BE2C (cell line): ENCODE data around the gene SLC39A11.

Experiments
- DNase-seq: peaks from one replicate; pipeline ENCODE4 v3.0.0-alpha.2; 2020
- H3K27me3 ChIP-seq: fragments of 250-450 bp; sonication (Bioruptor Pico); 2 replicates; pipeline ENCODE4 v1.5.1; 2020; ENCODE audit warnings: mild to moderate bottlenecking
- H3K36me3 ChIP-seq: fragments of 250-450 bp; sonication (Bioruptor Pico); 2 replicates; pipeline ENCODE4 v1.5.1; 2020; ENCODE audit warnings: mild to moderate bottlenecking
- H3K4me1 ChIP-seq: fragments of 250-450 bp; sonication (Bioruptor Pico); 2 replicates; pipeline ENCODE4 v1.5.1; 2020
- H3K4me3 ChIP-seq: 2 replicates; pipeline ENCODE4 v1.5.1; 2011; ENCODE audit warnings: low read depth, low read length
- H3K9me3 ChIP-seq: fragments of 250-450 bp; sonication (Bioruptor Pico); 2 replicates; pipeline ENCODE4 v1.5.1; 2020
- CTCF ChIP-seq: IDR thresholded peaks from 2 replicates; pipeline ENCODE4 v1.5.1; 2012; ENCODE audit warnings: mild to moderate bottlenecking, low read depth, low read length

The SLC39A11 gene

GRCh38 chr17:72677714-72678390, 414.6 kb downstream of the SLC39A11 start:
- no peaks in the 10 kb centered on the region for H3K36me3 ChIP-seq
- no peak overlapping the region for H3K4me3 ChIP-seq
- no peaks in the 10 kb centered on the region for H3K9me3 ChIP-seq
- no peak for DNase-seq
- H3K27me3 ChIP-seq = no peaks in the 10 kb centered on the region
- H3K4me1 ChIP-seq = peaks cover 2% of the 10 kb centered on the region
- TF ChIP-seq CTCF = no peak

DNA sequence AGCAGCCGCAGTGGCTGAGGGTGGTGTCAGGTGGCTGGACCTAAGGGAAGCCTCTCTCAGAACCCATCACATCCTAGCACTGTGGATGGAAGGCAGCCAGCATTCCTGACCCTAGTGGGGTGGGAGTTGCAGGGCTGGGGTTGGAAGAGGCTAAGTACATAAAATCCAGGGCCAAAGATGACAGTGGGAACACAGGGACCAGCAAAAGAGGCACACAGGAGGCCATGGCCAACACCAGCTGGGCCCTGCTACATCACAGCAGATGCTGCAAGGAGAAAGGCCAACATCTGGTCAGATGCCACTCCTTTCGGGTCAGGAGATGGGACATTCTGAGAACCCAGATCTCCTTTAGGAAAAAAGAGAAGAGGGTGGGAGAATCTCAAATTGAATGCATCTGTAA, 415.4 kb downstream of the SLC39A11 start:
- DNase-seq = no peak
- Histone ChIP-seq H3K36me3 (no peaks in the 10 kb centered on the region), H3K4me1 (no peaks in the 10 kb centered on the region), H3K9me3 (no peaks in the 10 kb centered on the region), H3K4me3 (no peak overlapping the region), H3K27me3 (no peaks in the 10 kb centered on the region)
- no peak for TF ChIP-seq CTCF

- no peak for TF ChIP-seq CTCF
- DNase-seq = no peak
- Histone ChIP-seq H3K27me3 (no peaks in the 10 kb centered on the region), H3K36me3 (no peaks in the 10 kb centered on the region), H3K4me3 (no peak overlapping the region), H3K4me1 (no peaks in the 10 kb centered on the region), H3K9me3 (no peaks in the 10 kb centered on the region)
These were observed 419.8 kb downstream of the SLC39A11 start for GRCh38 chr17:72672729-72673128.

- H3K27me3 ChIP-seq = no peaks in the 10 kb centered on the region
- no peak overlapping the region for H3K4me3 ChIP-seq
- no peak for DNase-seq
- no peaks in the 10 kb centered on the region for H3K4me1 ChIP-seq
- no peaks in the 10 kb centered on the region for H3K36me3 ChIP-seq
- H3K9me3 ChIP-seq = no peaks in the 10 kb centered on the region
- TF ChIP-seq CTCF = no peak
These were observed 421.5 kb downstream of the SLC39A11 start for GRCh38 chr17:72671016-72671415.

- H3K36me3 ChIP-seq = no peaks in the 10 kb centered on the region
- H3K9me3 ChIP-seq = no peaks in the 10 kb centered on the region
- no peaks in the 10 kb centered on the region for H3K27me3 ChIP-seq
- no peak for DNase-seq
- no peak for TF ChIP-seq CTCF
- no peaks in the 10 kb centered on the region for H3K4me1 ChIP-seq
- no peak overlapping the region for H3K4me3 ChIP-seq
These were observed 425.1 kb downstream of the SLC39A11 start for GRCh38 chr17:72667096-72668063.
